Measurements from ENCODE around the gene PROSER2. TPM values are rescaled to one million over a fixed set of nuclear protein-coding genes. Genes with fewer than 3 reads are reported as not detected.

The PROSER2 gene
- total and polyA plus RNA-seq, 2 donors (not counting 3 experiments of a cell fraction or from before 2014, with no cell fraction given), result 5.9 to 22.6 TPM

- no peak overlapping the region for H3K4me3 ChIP-seq (replicated peaks in 1 of 3; ENCODE audit: insufficient read depth in 1 of 3, low read depth in 1 of 3, low read length in 3 of 3)
- no peaks in the 10 kb centered on the region for H3K9me1 ChIP-seq (replicated peaks; ENCODE audit: control insufficient read depth, extremely low read depth, insufficient read depth, low read length)
- no peaks in the 10 kb centered on the region for H3K36me3 ChIP-seq (ENCODE audit: control insufficient read depth in 2 of 2, extremely low read depth in 1 of 2, insufficient read depth in 2 of 2, low read length in 2 of 2)
- dilution Hi-C loops (cut with MboI; ENCODE audit: extremely low pct_ligation_motif_present, low sequenced_read_pairs), result no loop called here
- H2AFZ ChIP-seq (ENCODE audit: low read depth, low read length), result no peak overlapping the region
- BruUV-seq (replicated peaks), result no TSS peak
- H3K9ac ChIP-seq (replicated peaks; ENCODE audit: extremely low read depth, insufficient read depth, low read length), result no peak overlapping the region
- H3K9me3 ChIP-seq (replicated peaks; ENCODE audit: control insufficient read depth, insufficient read depth, low read length), result no peaks in the 10 kb centered on the region
- no peak for FAIRE-seq
- no peaks in the 10 kb centered on the region for H3K79me2 ChIP-seq (ENCODE audit: control insufficient read depth, insufficient read depth, low read length)
- CTCF ChIA-PET, result no interaction called here
- no peaks in the 10 kb centered on the region for H3K4me1 ChIP-seq (ENCODE audit: control insufficient read depth, extremely low read depth, insufficient read depth, low read length)
- H3K4me2 ChIP-seq (ENCODE audit: insufficient read depth, low read length), result no peak overlapping the region
- TF ChIP-seq MAX (IDR thresholded peaks at IDR 0.05; ENCODE audit: insufficient read depth, insufficient read length) (no peak), FOS (IDR thresholded peaks at IDR 0.05; ENCODE audit: borderline replicate concordance, insufficient read depth, low read length) (no peak), GATA2 (IDR thresholded peaks at IDR 0.05; ENCODE audit: insufficient read depth, insufficient read length, low read depth, low read length) (no peak), MYC (IDR thresholded peaks at IDR 0.05; ENCODE audit: low read depth, low read length) (no peak), EZH2 (IDR thresholded peaks at IDR 0.05; ENCODE audit: borderline replicate concordance, low read depth, low read length, severe bottlenecking) (no peak), JUN (IDR thresholded peaks at IDR 0.05; ENCODE audit: borderline replicate concordance, insufficient read depth, insufficient read length, low read depth) (no peak), POLR2AphosphoS5 (IDR thresholded peaks at IDR 0.05; ENCODE audit: insufficient read depth, low read depth, low read length) (no peak), POLR2A (IDR thresholded peaks at IDR 0.05; ENCODE audit: low read depth, low read length) (no peak)
- TF ChIP-seq, protein P1, sequence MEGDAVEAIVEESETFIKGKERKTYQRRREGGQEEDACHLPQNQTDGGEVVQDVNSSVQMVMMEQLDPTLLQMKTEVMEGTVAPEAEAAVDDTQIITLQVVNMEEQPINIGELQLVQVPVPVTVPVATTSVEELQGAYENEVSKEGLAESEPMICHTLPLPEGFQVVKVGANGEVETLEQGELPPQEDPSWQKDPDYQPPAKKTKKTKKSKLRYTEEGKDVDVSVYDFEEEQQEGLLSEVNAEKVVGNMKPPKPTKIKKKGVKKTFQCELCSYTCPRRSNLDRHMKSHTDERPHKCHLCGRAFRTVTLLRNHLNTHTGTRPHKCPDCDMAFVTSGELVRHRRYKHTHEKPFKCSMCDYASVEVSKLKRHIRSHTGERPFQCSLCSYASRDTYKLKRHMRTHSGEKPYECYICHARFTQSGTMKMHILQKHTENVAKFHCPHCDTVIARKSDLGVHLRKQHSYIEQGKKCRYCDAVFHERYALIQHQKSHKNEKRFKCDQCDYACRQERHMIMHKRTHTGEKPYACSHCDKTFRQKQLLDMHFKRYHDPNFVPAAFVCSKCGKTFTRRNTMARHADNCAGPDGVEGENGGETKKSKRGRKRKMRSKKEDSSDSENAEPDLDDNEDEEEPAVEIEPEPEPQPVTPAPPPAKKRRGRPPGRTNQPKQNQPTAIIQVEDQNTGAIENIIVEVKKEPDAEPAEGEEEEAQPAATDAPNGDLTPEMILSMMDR (IDR thresholded peaks at IDR 0.05; ENCODE audit: extremely low read depth in 1 of 2, insufficient read depth in 1 of 2, low read depth in 1 of 2, low read length in 2 of 2), result no peak
- POLR2A ChIA-PET, result no interaction called here
- H3K27ac ChIP-seq (ENCODE audit: insufficient read depth, low read depth, low read length), result no peak overlapping the region
- H3K27me3 ChIP-seq (ENCODE audit: control insufficient read depth in 2 of 2, insufficient read depth in 2 of 2, low read length in 2 of 2), result peaks cover 3% of the 10 kb centered on the region in 2 experiments
- DNase-seq (ENCODE audit: low read depth, low spot score), result no peak
- intact Hi-C loops (cut with micrococcal nuclease), result no loop called here
- H4K20me1 ChIP-seq (replicated peaks; ENCODE audit: control insufficient read depth, extremely low read depth, insufficient read depth, low read length), result no peaks in the 10 kb centered on the region
Measured at GRCh38 chr10:11898033-11898371, 74.8 kb downstream of the PROSER2 start.
